ENCODE results near the gene UBE2A.
A peak's percentile ranks its signal among the peaks of the same experiment; 100 is the strongest.

Gene UBE2A

DNA sequence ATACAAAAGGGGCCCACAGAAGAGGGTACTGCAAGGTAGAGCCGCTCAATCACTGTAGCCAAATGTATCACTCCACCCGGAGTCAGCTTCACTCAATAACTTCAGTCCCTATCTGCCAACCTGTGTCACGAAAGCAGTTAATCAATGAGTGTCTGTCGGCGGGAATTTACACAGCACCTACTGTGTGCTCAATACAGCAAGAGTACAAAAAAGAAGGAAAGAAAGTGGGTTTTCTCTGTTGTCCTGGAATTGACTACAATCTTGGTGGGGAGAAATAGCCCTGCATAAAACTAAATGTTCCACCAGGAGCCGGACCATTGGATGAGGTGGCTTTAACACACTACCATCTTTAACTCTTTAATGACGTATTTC lies 32.6 kb downstream of the UBE2A start:
- no peak for DNase-seq (ENCODE audit: low spot score)

DNA sequence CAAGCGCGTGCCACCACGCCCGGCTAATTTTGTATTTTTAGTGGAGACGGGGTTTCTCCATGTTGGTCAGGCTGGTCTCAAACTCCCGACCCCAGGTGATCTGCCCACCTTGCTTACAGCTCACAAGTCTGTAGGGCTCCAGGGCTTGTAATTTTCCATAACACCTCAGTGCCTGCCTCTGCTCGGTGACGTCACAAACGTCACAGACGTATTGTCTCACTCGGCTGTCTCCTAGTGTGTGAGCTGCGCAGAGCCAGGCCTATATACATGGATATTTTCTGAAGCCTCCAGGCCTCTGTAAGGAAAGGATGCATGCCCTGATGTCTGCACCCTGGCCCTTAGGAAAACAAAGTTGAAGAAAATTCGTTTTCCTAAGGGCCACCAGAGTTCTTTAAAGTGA lies 40.4 kb downstream of the UBE2A start:
- no peak for DNase-seq (ENCODE audit: low spot score)

DNA sequence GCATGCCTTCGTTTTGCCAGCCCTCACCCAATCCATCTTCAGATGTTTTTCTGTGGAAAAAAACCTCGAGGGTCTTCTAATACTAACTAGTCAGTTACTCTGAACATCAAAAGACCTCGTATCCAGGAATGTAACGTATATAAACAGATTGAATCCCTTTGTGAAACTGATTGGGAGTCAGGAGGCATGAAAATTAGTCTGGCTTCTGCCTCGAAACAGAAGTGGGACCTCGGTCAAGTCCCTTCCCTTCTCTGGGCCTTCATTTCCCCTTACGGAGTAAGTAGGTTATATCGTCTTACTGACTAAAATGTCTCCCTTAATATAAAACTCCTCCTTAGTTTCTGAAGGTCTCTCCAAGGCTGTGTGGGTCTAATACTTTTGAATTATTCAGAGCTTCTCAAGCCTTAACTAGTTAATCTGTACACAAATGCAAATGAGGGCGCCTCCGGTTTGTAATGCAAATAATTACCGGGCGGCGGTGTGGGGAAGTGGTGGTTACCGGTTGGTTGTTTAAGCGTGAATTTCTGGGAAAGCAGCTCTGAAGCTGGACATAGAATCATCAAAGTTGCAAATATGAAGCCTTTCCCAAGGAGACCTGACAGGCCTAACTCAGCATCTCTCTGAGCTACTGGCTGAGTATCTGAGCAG lies 43.3 kb downstream of the UBE2A start:
- DNase-seq (ENCODE audit: low spot score): no peak

DNA sequence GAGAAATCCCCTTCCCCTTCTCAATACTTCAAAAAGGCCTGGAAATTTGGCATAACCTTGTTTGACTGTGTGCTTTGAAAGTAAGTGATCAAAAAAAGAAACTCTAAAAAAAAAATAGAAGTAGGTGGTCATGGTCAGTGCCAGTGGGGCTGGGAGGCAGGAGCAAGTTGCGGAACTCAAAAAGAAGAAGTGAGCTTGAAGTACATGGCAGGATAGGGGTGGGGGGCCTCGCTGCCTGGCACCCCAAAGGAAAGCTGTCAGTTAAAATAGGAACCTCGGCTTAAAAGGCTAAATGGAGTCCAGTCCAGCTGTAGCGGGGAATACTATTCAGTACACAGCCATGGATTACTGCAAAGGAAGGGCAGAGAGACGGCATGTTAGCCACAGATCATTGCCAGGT lies 44.1 kb downstream of the UBE2A start:
- DNase-seq (ENCODE audit: low spot score): no peak

DNA sequence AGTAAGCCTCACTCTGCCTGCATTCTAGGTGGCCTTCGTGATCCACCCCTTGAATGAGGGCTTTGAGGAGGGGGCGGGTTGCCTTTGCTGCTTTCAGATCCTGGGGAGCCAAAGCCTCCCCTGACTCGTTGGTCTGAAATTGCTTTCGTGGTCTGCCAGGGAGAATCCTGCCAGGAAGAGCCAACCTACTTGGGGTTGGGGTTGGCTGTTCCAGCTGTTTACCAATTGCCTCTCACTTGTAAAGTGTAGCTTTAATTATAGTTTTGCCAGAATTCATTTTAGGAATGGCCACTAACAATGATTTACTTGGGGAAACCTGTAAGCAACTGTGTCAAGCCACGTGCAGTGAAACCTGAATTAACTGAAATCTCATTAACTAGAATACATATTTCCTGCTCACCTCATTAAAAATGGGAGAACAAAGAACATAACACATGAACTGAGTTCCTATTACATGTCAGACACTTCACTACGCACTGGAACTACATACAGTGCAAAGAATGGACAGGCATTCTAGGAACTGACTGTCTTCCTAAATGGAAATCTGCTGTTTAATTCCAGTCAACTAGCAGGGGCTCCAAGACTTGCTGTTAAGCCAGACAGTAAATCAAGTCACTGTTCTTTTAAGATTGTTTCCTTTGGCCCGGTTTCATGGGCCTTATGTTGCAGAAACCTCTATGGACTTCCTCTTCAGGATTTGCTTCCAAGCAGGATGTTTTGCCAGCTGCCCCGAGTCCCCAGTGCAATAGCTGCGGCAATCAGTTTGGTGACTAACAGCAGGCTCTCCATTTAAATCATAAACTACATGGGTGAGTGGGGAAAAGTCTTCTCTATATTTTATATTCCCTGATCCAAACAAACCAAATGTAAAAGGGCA lies 48.2 kb downstream of the UBE2A start:
- DNase-seq (ENCODE audit: low spot score): peak; percentile 36

DNA sequence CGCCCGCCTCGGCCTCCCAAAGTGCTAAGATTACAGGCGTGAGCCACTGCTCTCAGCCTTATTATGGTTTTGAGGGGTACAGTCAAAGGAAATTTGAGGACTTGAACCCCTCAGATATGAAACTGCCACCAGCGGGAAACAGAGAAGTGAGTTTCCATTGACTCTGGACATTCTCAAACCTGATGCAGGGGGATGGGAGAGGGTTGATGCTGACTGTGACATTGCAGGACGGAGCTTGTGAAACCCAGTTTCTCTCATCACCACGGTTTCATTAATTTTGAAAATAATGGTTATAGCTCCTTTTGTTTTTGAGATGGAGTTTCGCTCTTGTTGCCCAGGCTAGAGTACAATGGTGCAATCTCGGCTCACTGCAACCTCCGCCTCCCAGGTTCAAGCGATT lies 50.1 kb downstream of the UBE2A start:
- no peak for DNase-seq (ENCODE audit: low spot score)

DNA sequence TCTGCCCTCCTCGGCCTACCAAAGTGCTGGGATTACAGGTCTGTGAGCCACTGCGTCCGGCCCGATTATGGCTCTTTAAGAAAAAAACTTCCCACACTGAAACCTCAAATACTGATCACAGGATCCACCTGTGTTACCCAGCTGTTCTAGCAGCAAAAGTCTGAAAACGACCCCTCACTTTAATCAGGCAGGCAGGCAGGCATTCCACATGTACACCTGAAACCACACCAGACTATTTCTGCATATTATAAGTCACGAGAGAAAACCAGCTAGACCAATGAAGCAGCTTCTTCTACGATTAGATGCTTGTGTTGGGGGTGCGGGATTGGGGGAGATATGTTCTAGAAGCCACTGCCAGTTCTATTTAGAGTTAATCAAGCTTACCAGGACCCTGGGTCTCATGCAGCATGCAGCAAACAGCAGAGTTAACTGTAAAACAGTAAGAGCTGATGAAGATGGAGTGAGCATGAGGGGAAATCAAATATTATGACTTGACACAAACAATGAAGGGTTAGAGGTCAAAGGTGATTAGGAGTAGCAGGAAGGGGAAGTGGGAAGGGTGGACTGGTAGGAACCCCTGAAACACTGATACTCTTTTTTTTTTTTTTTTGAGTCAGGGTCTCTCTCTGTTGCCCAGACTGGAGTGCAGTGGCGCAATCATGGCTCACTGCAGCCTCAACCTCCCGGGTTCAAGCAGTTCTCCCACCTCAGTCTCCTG lies 50.7 kb downstream of the UBE2A start:
- DNase-seq (ENCODE audit: low spot score): no peak

DNA sequence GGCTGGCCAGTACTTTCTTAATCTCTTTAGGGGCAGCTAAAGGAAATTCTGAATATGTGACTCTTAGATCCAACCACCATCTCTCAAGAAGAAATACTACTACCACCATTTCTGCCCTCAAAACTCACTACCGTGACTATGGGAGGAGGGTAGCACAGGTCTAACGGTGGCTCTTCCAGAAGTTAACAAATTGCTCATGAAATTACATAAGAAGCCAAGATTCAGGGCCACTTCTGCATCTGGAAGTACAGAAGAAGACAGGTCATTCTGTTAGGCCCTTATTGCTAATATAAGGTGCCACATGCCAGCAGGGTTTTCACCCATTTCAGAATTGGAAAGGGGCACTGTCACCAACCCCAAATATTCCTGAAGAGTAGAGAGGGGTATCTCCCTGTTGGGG lies 51.5 kb downstream of the UBE2A start:
- DNase-seq (ENCODE audit: low spot score): no peak
